Natural killer cell treated with Interleukin-12 subunit alpha and Interleukin-12 subunit beta and Interleukin-15 and Interleukin-18, amount 100 ng/mL, for 72 hours (primary cell): Measurements from ENCODE around the gene NPIPA7. TPM values are rescaled to one million over a fixed set of nuclear protein-coding genes. Genes with fewer than 3 reads are reported as not detected.

Source experiments
- total RNA-seq, 2 donors: library from RNA; stranded (reverse); gene quantifications; one replicate each; pipeline ENCODE4 v1.2.3, GENCODE V29; 2022

The NPIPA7 gene
- total RNA-seq, 2 donors from 2014 or later, result 1.7 to 2.4 TPM

Other genes with a start within 250 kb of the NPIPA7 start
- not detected for gene ABCC6, start 155.6 kb upstream of the NPIPA7 start, total RNA-seq
- 100 to 1,000 TPM in 1 of 2 donors, 10 to 100 TPM in 1; 85.8 to 104 TPM for gene NOMO3, start 146.6 kb upstream of the NPIPA7 start, total RNA-seq